ENCODE measurements around the gene CCDC57.

CCDC57 gene

GRCh38 chr17:82173351-82174041, 39.1 kb downstream of the CCDC57 start:
- DNase-seq: no peak

GRCh38 chr17:82172486-82173160, 40.0 kb downstream of the CCDC57 start:
- DNase-seq: no peak

- no peak for DNase-seq
These were observed 40.8 kb downstream of the CCDC57 start for GRCh38 chr17:82171750-82172375.

- DNase-seq: no peak
These were observed 42.2 kb downstream of the CCDC57 start for GRCh38 chr17:82170412-82170961.

- DNase-seq: no peak
These were observed 44.1 kb downstream of the CCDC57 start for GRCh38 chr17:82168568-82168967.

DNA sequence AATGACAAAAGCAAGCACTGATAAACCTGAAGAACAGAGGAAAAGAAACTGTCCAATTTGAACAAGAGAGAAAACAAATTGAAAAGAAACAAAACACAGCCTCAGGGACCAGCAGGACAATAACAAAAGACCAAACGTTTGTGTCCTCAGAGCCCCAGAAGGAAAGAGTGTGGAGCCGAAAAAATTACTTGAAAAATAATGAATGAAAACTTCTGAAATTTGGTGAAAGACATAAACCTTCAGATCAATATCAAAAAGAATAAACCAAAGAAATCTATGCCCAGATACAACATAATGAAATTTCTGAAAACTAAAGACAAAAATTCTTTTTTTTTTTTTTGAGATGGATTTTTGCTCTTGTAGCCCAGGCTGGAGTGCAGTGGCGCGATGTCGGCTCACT, 45.6 kb downstream of the CCDC57 start:
- DNase-seq: no peak

DNA sequence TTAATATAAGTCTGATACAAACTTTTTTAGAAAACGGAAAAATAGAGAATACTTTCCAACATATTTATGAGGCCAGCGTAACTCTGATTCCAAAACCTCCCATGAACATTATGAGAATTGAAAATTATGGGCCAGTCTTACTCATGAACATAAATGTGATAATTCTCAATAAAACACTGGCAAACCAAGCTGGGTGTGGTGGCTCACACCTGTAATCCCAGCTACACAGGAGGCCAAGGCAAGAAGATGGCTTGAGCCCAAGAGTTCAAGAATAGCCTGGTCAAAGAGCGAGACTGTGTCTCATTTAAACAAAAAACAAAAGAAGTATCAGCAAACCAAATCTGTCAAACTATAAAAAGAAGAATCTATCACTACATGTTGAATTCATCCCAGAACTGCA, 47.8 kb downstream of the CCDC57 start:
- DNase-seq: no peak

DNA sequence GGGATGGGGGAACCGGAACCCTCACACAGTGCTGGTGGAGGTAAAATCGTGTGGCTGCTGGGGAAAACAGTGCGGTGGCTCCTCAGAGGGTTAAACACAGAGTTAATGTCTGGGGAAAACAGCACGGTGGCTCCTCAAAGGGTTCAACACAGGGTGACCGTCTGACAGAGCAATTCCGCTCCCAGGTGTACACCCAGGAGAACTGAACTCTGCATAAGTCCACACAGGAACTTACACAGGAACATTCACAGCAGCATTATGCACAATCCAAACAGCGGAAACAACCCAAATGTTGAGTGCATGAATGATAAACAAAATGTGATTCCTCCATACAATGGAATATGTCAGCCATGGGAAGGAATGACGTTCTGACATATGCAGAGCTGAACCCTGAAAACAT, 51.4 kb downstream of the CCDC57 start:
- DNase-seq: no peak

GRCh38 chr17:82160075-82160474, 52.6 kb downstream of the CCDC57 start:
- DNase-seq: no peak

DNA sequence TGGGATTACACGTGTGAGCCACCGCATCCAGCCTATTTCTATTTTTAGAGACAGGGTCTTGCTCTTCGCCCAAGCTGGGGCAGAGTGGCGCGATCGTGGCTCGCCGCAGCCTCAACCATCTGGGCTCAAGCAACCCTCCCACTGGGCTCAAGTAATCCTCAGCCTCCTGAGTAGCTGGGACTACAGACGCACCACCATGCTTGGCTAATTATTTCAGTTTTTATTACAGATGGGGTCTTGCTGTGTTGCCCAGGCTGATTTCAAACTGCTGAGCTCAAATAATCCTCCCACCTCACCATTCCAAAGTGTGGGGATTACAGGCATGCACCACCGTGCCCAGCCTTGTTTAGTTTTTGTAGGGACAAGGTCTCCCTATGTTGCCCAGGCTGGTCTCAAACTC, 53.8 kb downstream of the CCDC57 start:
- no peak for DNase-seq

DNA sequence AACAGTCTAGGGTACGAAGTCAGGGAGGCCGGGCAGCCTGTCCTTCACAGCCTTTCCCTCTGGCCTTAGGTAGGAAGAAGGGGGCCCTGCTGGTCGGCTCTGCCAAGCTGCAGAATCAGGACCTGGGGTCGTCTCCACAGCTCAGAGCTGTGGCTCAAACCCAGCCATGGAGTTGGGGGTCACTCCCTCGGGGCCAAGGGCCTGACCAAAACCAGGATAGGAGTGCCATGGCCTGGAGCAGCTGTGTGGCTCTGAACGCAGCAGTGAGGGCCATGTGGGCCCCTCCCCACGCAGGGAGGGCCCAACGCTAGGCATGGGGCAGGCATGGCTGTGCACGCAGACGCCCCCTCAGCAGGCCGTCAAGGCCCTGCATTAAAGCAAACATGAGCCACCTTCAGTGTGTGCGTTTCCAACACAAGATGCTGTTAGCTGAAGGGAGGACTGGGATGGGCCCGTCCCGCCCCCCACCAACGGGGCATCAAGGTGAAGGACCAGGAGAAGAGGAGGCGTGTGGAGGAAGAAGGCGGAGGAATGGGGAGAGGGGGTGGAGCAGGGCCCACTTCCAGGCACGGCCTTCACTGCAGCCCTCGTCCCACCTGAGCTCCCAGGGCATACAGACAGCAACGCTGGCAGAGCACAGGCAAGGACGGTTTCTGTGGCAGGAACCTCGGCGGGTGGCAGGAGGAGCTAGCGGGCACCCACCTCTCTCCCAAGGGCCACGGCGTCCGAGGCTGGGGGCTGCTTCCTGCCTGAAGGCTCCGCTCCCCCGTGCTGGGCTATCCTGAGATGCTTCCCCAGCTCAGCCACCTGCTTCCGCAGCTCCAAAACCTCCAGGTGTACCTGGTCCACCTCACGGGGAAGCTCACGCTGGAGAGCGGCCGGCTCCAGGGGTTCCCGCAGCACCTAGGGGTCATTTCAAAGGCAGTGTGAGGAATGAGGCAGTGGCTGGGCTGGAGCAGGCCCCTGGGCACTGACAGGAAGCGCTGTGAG, 55.3 kb downstream of the CCDC57 start:
- no peak for DNase-seq

DNA sequence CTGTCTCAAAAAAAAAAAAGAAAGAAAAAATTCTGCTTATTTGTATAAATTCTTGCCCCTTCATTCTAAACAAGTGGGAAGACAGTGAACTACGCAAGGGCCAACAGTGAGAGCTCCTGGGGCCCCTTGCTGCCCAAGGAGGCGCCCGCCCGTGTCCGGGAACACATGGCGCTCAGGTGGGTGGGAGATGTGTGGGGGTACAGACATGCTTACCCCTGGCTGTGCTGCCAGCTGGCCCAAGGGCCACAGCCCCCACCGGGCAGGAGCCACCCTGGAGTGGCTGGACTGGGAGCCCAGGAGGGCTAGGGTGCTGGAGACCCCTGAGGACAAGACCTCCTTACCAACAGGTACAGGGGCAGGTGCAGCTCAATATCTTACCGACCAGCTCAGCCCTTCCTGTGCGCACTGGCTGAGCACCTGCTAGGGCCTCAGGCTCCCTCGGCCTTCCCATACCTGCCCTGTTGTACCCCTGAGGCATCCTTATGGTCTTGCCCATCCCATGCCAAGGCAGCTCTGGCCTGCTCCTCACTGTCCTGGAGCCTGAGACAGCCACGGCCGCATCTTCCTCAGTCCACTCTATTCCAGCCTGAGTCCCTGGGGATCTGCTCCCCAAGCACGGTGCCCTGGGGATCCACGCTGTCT, 56.2 kb downstream of the CCDC57 start:
- DNase-seq: no peak

DNA sequence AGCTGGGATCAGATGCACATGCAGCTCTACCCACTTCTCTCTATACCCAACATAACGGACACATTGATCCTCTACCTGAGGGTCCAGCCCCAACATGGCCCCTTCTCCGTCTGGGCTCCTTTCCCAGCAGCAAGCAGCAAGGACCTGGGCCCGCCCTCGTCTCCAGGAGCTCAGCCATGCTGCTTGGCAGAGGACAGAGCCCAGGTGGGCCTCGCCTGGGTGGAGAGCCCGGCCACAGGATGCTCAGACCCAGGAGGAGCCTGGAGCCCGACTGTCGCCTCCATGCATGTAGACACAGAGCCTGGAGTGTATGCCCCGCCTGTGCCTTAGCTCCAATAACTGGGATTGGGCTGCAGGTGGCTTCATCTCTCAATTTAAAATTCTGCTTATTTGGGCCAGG, 57.0 kb downstream of the CCDC57 start:
- no peak for DNase-seq

GRCh38 chr17:82154881-82155331, 57.7 kb downstream of the CCDC57 start:
- DNase-seq: no peak

DNA sequence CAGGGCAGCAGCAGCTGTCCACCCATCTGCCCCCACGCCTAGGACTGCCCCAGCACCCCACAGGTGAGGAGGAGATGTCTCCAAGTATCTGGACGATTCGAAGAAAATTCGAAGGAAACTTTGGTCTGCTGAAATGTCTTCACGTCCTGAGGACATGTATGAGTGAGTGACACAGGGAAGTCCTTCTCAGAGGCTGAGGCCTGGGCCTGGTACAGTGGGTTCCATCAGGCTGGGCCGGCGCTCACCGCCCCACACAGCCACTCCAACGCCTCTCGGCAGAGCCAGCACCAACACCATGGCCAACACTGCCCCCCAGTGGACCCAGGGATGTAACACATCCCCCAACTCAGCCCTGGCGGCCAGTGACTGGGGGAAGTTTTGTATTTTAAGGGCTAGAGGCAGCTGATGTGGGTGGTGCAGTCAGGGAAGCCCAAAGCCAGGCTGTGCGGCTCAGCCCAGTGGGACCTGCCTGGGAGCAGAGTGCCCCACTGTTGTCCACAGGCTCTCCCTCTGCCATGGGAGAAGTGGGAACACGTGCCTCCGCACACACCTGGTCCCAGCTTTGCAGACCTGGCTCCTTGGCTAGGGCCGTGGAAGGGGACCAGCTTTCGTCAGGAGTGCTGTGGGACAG, 58.8 kb downstream of the CCDC57 start:
- DNase-seq: peak; percentile 81

DNA sequence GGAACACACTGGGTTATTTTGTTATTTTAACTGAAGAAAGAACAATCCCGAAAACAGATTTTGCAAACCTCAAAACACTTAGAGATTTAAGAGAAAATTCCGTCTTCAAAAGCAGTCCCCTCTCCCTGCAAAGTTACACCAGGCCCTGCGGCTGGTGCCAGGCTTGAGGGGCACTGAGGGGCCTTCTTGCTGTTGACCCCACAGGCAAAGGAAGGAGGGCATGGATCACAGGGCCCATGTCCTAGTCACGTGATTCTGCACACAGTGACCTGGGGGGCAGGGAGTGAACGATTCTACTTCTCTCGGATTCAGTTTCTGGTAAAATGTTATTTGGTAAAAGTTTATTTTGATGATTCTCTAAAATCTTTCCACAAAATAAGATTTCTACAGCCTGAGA, 59.3 kb downstream of the CCDC57 start:
- DNase-seq: no peak

DNA sequence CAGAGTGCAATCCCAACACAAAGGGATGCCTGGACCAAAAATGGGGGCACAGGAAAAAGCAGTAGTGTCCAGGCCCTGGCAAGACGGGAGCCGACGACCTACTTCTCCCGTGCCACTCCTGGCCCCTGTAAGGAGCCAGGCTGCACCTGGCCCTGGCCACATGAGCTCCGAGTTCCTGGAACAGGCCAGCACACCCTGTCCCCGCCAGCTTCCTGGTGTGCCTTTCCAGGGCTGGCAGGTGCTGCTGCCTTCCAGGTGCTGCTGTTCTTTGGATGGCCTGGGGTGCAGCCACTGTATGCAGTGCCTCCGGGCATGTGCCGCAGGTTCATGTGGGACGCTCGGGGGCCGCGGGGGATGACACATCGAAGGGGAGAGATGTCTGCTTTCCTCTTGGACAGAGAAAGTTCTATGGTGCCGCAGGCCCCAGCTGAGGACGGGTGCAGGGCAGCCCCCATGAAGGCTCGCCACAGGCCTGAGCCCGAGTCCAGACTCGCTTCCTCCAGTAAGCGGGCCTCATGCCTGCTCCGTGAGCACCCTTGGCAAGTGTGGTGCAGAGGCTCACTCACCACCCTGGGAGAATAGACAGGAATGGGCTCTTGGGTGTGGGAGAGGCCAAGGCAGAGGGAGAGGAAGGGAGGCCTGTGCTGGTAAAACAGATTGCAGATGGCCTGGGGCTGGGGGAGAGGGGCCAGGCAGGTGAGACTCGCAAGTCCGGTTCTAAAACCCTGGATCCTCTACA, 59.9 kb downstream of the CCDC57 start:
- no peak for DNase-seq

- no peak for DNase-seq
These were observed 60.5 kb downstream of the CCDC57 start for GRCh38 chr17:82152114-82152513.

GRCh38 chr17:82151106-82151957, 61.3 kb downstream of the CCDC57 start:
- DNase-seq: no peak
